ES-I3 (cell line): Measurements from ENCODE around the gene NFE2L3.
"Not testable (repeated sequence)": the region's sequence is repeated elsewhere in the genome, so short reads cannot be mapped to it uniquely, and the experiment has no call there.

ENCODE experiments used
- H3K36me3 ChIP-seq: 2 replicates; pipeline ENCODE4 v1.6.1; 2013; ENCODE audit warnings: mild to moderate bottlenecking, low read length, control low read depth, moderate library complexity; ENCODE audit not compliant: insufficient read depth
- H3K4me1 ChIP-seq: 2 replicates; pipeline ENCODE4 v1.6.1; 2013; ENCODE audit warnings: mild to moderate bottlenecking, control low read depth, low read length; ENCODE audit not compliant: insufficient read depth
- H3K9ac ChIP-seq: 2 replicates; pipeline ENCODE4 v1.6.1; 2013; ENCODE audit warnings: low read depth, mild to moderate bottlenecking, low read length, moderate library complexity
- H3K9me3 ChIP-seq: 2 replicates; pipeline ENCODE4 v1.6.1; 2013; ENCODE audit warnings: mild to moderate bottlenecking, low read length, moderate library complexity; ENCODE audit not compliant: control insufficient read depth, insufficient read depth

Gene NFE2L3

DNA sequence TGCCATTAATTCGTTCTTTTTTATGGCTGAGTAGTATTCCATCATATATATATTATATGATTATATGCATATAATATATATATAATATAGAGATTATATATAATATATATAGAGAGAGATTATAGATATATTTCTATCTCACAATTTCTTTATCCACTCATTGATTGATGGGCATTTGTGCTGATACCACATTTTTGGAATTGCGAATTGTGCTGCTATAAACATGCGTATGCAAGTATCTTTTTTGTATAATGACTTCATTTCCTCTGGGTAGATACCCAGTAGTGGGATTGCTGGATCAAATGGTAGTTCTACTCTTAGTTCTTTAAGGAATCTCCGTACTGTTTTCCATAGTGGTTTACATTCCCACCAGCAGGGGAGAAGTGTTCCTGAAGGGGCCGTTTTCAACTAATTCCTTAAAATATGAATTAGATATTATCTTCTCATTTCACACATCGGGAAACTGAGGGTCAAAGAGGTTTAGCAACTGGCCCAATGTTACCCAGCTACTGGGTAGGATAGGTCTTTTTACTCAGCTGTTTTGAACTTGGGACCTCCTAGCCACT, 16.5 kb downstream of the NFE2L3 start:
- Histone ChIP-seq H3K4me1 (peaks cover 21% of the 10 kb centered on the region), H3K9ac (no peak overlapping the region), H3K9me3 (peaks cover 2% of the 10 kb centered on the region; the same call in 1 of the 2 replicates), H3K36me3 (peaks cover 5% of the 10 kb centered on the region; the same call in 1 of the 2 replicates)

DNA sequence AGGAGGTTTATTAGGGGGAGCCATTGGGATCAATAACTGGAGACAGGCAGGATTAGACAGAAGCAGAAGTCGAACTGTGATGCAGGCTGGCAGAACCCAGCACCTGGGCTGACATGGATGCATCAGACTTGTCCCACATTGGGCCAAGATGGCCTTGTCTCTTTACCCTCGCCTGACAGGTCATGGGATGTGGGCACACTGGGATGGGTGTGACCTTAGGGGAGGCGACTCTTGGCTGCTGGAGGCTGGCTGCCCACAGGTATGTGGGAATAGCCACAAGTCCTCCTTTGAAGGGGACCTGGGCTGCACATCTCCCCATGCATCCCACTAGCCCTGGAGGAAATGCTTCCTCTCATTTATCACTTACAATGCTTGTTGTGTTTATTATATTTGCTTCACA, 17.3 kb downstream of the NFE2L3 start:
- H3K9me3 ChIP-seq = peaks cover 2% of the 10 kb centered on the region; the same call in 1 of the 2 replicates
- no peak overlapping the region for H3K9ac ChIP-seq
- H3K36me3 ChIP-seq = peaks cover 5% of the 10 kb centered on the region; the same call in 1 of the 2 replicates
- peaks cover 21% of the 10 kb centered on the region for H3K4me1 ChIP-seq

DNA sequence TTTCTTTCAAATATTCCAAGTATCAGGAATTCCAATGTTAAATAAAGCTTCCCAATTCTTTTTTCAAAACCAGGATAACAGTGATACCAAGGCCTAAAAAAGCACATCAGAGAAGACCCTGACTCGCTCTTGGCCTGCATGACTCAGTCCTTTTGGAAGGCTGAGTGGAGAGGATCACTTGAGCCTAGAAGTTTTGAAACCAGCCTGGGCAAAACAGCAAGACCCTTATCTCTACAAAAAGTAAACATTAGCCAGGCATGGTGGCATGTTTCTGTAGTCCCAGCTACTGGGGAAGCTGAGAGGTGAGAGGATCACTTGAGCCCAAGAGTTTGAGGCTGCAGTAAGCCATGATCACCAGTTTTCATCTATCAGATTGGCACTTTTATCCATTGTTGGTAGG, 18.7 kb downstream of the NFE2L3 start:
- H3K9ac ChIP-seq = no peak overlapping the region
- peaks cover 5% of the 10 kb centered on the region; the same call in 1 of the 2 replicates for H3K36me3 ChIP-seq

DNA sequence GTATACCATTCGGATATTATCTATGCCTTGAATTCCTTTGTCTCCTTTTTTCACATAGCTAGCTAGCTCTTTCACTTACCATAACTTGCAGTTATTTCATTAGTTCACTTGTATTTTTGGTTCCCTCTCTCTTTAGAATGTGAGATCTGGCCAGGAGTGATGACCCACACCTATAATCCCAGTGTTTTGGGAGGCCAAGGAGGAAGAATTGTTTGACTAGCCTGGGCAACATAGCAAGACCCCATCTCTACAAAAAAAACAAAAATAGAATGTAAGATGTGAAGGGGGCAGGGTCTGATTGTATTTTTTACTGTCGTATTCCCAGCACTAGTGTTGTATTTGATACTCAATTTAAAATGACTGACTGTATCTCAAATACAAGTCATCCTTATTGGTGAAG, 19.6 kb downstream of the NFE2L3 start:
- peaks cover 11% of the 10 kb centered on the region for H3K4me1 ChIP-seq

More for the DNA sequence above, 18.7 kb downstream of the NFE2L3 start:
- peaks cover 6% of the 10 kb centered on the region; the same call in 1 of the 2 replicates for H3K9me3 ChIP-seq
- H3K4me1 ChIP-seq = peaks cover 21% of the 10 kb centered on the region

DNA sequence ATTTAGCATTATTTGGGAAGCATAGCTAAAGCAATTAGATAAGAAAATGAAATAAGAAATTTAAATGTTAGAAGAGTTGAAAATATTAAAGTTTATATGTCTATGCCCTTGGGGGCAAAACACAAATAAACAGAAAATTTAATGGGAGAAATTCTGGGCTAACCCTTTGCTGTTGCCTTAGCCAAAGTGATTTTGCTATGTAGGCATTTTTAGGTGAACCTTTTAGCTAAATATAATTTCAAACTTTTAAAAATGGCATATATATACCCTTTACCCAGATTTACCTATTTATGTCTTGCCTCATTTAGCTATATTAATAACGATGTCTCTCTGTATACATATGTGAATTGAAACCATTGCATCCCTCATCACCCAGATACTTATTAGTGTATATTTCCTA, 20.1 kb downstream of the NFE2L3 start:
- Histone ChIP-seq H3K4me1 (0 out of 2 replicates have a peak, but pooled peaks cover 7% of the 10 kb centered on the region), H3K9me3 (peaks cover 6% of the 10 kb centered on the region; the same call in 1 of the 2 replicates), H3K9ac (no peak overlapping the region), H3K36me3 (peaks cover 5% of the 10 kb centered on the region; the same call in 1 of the 2 replicates)

More for the DNA sequence above, 19.6 kb downstream of the NFE2L3 start:
- peaks cover 6% of the 10 kb centered on the region; the same call in 1 of the 2 replicates for H3K9me3 ChIP-seq
- peaks cover 5% of the 10 kb centered on the region; the same call in 1 of the 2 replicates for H3K36me3 ChIP-seq
- no peak overlapping the region for H3K9ac ChIP-seq

DNA sequence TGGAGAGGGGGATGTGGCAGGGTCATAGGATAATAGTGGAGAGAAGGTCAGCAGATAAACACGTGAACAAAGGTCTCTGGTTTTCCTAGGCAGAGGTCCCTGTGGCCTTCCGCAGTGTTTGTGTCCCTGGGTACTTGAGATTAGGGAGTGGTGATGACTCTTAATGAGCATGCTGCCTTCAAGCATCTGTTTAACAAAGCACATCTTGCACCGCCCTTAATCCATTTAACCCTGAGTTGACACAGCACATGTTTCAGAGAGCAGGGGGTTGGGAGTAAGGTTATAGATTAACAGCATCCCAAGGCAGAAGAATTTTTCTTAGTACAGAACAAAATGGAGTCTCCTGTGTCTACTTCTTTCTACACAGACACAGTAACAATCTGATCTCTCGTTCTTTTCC, 23.9 kb downstream of the NFE2L3 start:
- H3K36me3 ChIP-seq, H3K9ac ChIP-seq, H3K9me3 ChIP-seq, H3K4me1 ChIP-seq: not testable (repeated sequence)

DNA sequence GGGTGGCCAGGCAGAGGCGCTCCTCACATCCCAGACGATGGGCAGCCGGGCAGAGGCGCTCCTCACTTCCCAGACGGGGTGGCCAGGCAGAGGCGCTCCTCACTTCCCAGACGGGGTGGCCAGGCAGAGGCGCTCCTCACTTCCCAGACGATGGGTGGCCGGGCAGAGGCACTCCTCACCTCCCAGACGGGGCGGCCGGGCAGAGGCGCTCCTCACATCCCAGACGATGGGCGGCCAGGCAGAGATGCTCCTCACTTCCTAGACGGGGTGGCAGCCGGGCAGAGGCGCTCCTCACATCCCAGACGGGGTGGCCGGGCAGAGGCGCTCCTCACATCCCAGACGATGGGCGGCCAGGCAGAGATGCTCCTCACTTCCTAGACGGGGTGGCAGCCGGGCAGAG, 24.7 kb downstream of the NFE2L3 start:
- not testable (repeated sequence) for H3K9me3 ChIP-seq, H3K4me1 ChIP-seq, H3K9ac ChIP-seq, H3K36me3 ChIP-seq

DNA sequence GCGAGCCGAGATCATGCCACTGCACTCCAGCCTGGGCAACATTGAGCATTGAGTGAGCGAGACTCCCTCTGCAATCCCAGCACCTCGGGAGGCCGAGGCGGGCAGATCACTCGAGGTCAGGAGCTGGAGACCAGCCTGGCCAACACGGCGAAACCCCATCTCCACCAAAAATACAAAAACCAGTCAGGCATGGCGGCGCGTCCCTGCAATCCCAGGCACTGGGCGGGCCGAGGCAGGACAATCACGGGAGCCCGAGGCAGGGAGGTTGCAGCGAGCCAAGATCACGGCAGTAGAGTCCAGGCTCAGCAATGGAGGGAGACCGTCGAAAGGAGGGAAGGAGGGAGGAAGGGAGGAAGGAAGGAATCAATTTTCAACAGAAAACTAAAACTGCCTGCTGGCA, 25.3 kb downstream of the NFE2L3 start:
- H3K9ac ChIP-seq, H3K9me3 ChIP-seq, H3K4me1 ChIP-seq, H3K36me3 ChIP-seq: not testable (repeated sequence)

DNA sequence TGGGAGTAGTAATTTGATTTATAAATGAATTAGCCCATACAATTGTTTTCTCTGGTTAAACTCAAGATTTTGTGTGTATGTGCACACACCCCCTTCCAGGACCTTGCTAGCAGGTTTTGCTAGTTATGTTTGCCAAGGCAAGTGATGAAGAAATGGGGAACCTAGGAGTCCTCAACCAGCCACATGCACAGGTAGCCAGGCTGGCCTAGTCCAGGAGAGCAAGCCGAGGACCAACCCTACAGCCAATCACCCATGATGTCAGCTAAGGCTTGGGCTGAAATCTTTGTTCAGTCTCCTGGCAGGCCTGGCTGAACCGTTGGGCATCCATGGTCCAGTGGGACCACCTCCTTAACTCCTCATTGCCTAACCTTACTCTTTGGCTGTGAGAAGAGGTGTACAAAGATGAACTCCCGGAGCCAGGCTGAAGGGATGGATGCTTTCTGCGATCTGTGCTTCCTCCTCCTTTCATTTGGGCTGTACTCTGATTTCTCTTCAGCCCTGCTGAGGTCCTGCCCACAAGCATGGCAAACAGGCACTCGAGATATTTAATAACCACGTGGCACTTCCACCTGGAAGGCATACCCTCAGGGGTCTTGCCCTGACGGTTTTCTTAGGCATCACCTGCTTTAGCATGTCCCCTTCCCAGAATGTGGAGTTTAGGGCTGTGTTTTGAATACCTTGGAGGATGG, 26.4 kb downstream of the NFE2L3 start:
- Histone ChIP-seq H3K9ac (no peak overlapping the region), H3K4me1 (no peaks in the 10 kb centered on the region), H3K9me3 (0 out of 2 replicates have a peak, but pooled peaks cover 4% of the 10 kb centered on the region), H3K36me3 (peaks cover 2% of the 10 kb centered on the region)

DNA sequence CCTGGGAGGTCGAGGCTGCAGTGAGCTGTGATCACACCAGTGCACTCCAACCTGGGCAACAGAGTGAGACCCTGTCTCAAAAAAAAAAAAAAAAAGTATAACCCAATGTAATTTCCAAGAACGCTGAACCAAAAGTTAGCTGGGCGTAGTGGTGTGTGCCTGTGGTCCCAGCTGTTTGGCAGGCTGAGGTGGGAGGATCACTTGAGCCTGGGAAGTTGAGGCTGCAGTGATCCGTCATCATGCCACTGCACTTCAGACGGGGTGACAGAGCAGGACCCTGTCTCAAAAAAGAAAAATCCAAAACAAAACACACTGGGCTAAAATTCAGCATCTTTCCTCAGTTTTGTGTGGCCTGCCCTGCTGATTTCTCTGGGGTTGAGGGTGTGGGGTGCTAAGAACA, 27.4 kb downstream of the NFE2L3 start:
- Histone ChIP-seq H3K9ac (no peak overlapping the region), H3K9me3 (0 out of 2 replicates have a peak, but pooled peaks cover 4% of the 10 kb centered on the region), H3K36me3 (peaks cover 2% of the 10 kb centered on the region), H3K4me1 (no peaks in the 10 kb centered on the region)

DNA sequence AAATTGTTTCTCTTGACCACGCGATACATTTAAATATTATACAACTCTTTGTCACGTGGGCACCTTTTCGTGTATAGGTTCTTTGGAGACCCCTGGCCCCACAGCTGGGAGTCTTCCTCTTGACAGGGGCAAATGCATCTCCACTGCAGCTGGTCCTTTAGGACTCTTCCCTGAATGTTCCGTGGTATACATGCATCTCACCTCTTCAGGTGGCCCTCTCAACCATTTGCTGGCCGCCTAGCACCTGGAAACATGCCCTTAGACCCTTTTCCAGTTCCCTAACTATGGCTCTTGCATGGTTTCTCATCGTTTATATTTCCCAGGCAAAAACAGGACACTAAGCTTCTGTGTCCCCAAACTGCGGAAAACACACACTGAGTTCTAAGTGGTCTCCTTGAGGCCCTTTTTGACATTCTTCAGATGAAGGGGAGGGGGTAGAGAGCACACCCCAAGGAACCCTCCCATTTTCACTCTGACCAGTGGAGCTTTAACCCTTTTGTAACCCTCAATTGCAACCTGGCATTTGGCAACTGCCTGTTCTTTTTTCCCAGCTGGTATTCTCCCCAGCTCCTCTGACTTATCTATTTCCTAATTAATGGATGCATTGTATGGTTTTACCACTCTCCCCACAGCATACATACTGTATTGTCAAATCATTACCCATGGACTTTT, 28.0 kb downstream of the NFE2L3 start:
- Histone ChIP-seq H3K9ac (no peak overlapping the region), H3K4me1 (no peaks in the 10 kb centered on the region), H3K9me3 (no peaks in the 10 kb centered on the region), H3K36me3 (peaks cover 2% of the 10 kb centered on the region)

DNA sequence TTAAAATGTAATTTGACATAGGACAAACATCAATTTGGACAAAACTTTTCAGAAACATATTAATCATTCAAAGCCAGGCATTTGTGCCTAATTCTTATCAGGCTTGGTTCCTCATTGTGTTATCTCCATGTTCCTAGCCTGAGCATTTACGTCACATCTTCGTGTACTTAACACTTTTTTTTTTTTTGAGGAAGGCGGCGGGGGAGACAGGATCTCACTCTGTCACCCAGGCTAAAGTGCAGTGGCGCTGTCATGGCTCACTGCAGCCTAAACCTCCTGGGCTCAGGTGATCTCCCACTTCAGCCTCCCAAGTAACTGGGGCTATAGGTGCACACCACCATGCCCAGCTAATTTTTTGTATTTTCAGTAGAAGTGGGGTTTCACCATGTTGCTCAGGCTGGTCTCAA, 28.8 kb downstream of the NFE2L3 start:
- no peak overlapping the region for H3K9ac ChIP-seq

DNA sequence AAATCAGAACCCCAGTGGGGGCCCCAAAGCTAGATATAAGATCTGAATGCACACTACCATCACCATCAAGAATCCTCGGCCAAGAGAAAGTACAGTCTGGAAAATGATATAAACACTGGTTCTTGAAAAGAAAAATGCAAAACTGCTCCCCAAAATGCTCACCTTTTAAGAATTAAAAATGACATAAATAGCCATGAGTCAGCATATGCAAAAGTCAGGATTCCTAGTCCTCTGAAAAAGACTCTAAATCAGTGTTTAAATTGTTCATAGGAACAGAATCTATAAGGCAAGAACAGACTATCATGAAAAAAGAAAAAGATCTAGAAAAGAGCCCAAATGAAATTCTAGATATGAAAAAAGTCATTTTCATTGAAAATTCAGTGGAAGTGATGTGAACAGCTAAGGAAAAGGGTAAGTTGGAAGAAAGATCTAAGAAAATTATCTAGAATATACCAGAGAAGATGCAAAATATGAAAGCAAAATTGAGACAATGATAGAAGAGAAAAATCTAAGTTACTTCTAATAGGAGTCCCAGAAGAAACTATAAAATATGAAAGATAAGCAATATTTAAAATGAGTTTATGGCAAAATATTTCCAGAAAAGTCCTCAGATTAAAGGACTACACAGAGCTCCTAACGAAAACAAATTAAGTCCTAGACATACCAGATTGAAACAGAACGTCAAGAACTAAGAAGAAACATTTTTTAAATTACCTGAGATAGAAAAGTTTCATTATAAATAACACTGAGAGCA, 29.7 kb downstream of the NFE2L3 start:
- peaks cover 4% of the 10 kb centered on the region for H3K36me3 ChIP-seq
- no peak overlapping the region for H3K9ac ChIP-seq

More for the DNA sequence above, 28.8 kb downstream of the NFE2L3 start:
- Histone ChIP-seq H3K4me1 (no peaks in the 10 kb centered on the region), H3K9me3 (no peaks in the 10 kb centered on the region), H3K36me3 (peaks cover 4% of the 10 kb centered on the region)

DNA sequence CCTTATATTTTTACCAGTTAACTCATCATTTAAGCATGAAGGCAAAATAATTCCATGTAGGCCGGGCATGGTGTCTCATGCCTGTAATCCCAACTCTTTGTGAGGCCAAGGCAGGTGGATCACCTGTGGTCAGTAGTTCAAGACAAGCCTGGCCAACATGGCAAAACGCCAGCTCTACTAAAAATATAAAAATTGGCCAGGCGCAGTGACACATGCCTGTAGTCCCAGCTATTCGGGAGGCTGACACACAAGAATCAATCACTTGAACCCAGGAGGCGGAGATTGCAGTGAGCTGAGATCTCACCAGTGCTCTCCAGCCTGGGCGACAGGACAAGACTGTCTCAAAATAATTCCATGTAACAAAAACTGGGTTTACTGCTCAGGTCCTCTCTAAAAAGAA, 30.3 kb downstream of the NFE2L3 start:
- H3K36me3 ChIP-seq = peaks cover 4% of the 10 kb centered on the region
- no peak overlapping the region for H3K9ac ChIP-seq
- no peaks in the 10 kb centered on the region for H3K4me1 ChIP-seq
- H3K9me3 ChIP-seq = no peaks in the 10 kb centered on the region

More for the DNA sequence above, 29.7 kb downstream of the NFE2L3 start:
- H3K4me1 ChIP-seq = no peaks in the 10 kb centered on the region
- no peaks in the 10 kb centered on the region for H3K9me3 ChIP-seq
